ENCODE data around the gene SP1. TPM values are rescaled to one million over a fixed set of nuclear protein-coding genes. Genes with fewer than 3 reads are reported as not detected.
"Not testable (repeated sequence)": the region's sequence is repeated elsewhere in the genome, so short reads cannot be mapped to it uniquely, and the experiment has no call there.

Gene SP1
- total RNA-seq, 1 experiment from 2014 or later: 36.9 TPM

DNA sequence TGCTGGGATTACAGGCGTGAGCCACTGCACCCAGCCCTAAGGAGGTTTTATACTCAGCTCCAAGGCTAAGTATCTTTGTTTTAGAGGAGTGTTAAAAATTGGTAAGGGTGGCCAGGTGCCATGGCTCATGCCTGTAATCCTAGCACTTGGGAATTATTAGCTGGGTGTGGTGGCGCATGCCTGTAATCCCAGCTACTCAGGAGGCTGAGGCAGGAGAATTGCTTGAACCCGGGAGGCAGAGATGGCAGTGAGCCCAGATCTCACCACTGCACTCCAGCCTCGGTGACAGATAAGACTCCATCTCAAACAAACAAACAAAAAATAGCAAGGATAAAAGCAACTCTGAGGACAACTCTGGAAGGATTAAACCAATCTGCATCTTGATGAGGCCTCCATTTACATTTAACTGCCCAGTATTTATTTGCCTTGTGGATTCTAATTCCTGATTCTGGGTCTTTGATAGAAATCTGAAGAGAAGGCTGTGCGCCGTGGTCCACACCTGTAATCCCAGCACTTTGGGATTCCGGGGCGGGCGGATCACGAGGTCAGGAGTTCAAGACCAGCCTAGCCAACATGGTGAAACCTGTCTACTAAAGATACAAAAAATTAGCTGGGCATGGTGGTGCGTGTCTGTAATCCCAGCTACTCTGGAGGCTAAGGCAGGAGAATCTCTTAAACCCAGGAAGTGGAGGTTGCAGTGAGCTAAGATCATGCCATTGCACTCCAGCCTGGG is 64.8 kb downstream of the SP1 start:
- not testable (repeated sequence) for DNase-seq (ENCODE audit: low read depth)

DNA sequence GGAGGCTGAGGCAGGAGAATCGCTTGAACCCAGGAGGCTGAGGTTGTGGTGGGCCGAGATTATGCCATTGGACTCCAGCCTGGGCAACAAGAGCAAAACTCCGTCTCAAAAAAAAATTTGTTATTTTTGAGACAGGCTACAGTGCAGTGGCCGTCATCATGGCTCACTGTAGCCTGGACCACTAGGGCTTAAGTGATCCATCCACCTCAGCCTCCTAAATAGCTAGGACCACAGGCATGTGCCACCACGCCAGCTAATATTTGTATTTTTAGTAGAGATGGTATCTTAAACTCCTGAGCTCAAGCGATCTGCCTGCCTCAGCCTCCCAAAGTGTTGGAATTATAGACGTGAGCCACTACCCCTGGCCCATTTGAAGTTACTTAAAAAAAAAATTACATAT is 71.0 kb downstream of the SP1 start:
- DNase-seq (ENCODE audit: low read depth): no peak

DNA sequence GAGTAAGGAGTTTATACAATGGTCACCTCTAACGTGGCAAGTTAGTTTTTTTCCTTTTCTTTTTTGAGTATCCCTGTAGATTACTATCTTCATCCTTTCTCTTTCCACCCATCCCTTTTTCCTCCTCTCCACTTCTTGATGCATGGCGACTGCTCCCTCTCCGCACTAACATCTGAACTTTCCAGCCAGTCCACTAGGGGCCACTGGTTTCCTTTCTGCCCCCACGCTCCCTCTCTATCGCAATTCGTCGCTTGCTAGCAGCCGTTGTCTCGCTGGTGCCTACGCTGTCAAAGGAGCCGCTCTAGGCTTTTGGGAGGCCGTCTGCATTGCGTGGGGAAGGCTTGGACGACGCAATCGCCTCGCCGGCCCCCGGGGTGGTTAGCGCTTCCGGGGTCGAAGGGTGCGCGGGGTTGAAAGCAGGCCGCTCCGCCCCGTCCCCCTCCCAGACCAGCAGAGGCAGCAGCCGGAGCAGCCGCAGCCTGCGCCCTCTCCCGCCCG is 71.7 kb downstream of the SP1 start, which contains the start of gene PCBP2:
Gene PCBP2 (plus strand): TSS at position 442 of the 498 bp plus-strand sequence. CDS start 2,699 bp downstream, outside the sequence.
- peak; percentile 99 for DNase-seq (ENCODE audit: low read depth)

DNA sequence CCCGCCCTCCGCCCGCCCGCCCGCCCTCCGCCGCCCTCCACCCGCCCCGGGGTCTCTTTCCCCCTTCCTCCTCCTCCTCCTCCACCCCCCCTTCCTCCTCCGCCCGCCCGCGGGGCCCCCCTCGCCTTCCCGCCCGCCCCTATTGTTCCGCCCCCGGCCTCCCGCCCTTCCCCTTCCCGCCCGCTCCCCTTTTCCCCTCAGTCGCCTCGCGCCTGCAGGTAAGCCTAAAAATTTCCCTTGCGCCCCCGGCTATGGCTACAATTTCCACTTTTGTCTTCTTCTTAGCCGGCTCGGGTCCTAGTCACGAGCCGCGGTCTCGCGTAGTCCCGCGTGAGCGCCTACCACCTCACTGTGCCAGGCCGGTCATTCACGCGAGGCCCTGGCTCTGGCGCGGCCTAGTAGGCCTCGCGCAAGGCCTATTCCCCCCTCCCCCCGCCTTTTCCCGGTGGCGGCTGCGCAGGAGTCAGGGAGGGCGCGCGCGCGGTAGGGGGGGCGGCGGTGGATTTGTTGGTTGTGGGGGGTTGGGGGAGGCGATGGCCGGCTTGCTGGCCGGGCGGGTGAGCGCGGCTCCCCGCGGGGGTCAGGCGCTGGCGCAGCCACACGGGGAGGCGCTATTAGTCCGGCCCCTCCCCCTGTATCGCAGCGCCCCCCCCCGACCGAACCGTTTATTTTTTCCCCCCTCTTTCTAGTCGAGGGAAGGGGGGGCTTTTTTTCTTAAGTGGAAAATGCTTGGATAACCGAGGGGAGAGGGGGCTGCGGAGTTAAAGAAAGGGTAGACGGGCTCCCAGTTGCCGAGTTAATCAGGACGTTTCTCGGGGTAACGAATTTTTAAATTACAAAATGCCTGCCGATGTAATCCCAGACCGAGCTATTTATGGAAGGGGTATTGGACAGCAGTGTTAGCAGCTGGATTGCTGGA is 72.4 kb downstream of the SP1 start:
- DNase-seq (ENCODE audit: low read depth): peak; percentile 77

DNA sequence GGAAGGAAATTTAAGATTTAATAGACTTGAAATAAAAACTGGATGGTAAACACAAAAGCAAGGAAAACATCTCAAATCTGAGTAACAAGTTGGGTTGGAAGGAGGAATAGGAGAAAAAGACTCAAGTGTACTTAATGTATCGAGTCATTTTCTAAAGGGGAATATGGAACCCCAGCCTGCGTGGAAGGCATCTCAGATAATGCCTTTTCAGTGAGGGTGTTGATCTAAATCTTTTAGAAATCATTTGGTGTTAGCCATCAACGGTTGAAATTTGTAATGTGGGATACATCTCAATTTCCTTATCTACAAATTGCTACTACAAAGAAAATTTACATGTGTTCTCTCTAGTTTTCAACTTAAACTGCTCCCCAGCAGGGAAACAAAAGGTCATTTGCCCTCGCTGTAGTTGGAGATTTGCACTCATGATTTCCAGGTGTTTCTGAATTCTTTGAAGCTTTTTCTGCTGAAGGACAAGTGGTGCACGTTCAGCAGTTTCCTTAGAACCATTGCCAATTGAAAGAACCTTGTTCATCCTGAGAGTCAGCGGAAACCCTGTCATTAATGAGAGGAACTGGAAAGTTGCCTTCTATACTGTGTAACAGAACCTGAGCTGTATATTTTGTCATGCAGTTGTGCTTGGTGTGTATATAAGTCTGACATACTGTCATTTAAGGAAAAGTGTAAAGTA is 74.1 kb downstream of the SP1 start:
- no peak for DNase-seq (ENCODE audit: low read depth)

DNA sequence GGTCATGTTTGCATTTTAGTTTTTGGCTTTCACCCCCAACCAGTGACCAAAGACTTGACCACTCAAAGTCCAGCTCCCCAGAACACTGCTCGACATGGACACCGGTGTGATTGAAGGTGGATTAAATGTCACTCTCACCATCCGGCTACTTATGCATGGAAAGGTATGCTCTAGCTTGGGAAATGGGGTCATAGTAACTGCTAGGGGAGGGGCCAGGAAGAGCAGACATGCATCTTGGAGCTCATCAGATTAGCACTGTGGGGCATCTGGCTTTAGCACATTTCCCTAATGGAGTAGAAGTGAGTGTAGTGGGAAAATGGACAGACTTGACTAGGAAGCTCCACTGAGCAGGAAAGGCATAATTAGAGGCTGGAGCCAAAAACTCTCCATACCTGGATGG is 74.7 kb downstream of the SP1 start:
- no peak for DNase-seq (ENCODE audit: low read depth)

DNA sequence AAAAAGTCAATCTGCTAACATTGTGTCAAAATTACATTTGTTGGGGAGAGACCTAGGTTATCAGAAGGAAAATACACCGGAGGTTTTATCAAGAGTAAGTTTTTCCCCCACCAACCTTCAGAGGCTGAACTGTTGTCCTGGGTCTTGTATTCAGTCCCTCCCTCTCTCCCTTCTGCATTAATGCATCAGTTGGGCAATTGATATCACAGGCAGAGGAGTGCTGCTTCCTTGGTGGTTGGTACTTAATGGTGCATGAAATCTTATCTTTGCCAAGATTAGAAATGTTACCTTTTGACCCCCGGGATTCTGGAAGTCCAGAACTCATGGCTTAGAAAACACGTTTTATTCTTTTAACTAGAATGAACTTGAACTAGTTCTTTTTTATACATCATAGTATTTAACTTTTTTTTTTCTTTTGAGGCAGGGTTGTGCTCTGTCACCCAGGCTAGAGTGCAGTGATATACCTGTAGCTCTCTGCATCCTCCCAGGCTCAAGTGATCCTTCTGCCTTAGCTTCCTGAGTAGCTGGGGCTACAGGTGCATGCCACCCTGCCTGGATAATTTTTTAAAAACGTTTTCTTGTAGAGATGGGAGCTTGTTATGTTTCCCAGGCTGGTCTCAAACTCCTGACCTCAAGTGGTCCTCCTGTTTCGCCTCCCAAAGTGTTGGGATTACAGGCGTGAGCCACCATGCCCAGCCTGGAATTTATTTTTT is 76.8 kb downstream of the SP1 start:
- no peak for DNase-seq (ENCODE audit: low read depth)

DNA sequence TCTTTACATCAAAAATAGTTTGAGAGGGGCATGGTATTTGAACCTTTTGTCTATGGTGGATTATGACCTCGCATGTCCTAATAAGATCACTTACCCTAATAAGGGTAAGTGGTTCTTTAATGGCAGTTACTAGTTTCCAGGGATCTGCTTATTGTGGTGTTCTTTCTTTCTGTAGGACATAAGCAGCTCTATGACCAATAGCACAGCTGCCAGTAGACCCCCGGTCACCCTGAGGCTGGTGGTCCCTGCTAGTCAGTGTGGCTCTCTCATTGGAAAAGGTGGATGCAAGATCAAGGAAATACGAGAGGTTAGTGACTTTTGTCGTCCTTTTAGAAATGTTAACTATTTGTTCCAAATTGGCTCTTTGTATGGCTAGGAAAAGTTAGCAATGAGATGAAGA is 79.1 kb downstream of the SP1 start:
- no peak for DNase-seq (ENCODE audit: low read depth)

DNA sequence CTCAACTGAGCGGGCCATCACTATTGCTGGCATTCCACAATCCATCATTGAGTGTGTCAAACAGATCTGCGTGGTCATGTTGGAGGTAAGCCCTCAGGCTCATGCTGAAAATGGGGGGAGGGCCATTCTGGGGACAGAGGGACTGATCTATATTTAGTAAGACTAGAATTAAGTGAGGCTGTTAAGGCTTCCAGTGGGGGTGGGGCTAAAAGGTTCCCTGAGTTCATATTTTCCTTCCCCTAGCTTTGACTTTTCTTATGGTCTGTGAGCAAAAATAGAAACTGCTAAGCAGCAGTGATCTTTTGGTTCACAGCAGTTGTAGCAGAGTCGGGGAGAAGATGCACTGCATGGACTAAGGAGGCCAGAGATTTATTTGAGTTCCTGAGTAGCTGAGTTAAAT is 81.1 kb downstream of the SP1 start:
- DNase-seq (ENCODE audit: low read depth): no peak

DNA sequence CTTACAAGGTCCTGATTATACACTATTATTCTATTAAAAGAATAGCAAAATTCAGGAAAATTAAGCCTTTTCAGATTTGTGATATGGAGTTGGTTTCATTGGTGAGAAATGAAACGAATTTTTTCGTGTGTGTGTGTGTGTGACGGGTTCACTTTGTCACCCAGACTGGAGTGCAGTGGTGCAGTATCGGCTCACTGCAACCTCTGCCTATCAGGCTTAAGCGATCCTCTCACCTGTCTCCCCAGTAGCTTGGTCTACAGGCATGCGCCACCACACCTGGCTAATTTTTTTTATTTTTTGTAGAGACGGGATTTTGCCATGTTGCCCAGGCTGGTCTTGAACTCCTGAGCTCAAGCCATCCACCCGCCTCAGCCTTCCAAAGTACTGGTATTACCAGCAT is 81.6 kb downstream of the SP1 start:
- no peak for DNase-seq (ENCODE audit: low read depth)

DNA sequence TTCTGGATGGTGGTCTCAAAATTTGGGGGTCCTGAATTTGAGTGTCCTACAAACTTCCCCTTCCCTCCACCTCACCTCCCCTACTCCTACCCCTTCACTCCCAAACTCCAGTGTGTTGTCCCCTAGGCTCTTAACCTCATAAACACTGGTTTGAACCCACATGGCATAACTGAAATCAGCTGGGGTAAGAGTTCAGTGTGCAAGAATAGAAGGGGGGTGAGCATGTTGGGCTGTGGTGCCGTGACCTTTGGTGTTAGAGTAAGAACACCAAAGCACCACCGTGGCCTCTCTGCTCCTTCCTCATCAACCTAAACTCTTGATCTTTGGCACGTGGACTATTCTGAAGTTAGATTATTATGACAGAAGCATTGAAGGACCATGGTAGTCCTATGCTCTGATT is 83.0 kb downstream of the SP1 start:
- no peak for DNase-seq (ENCODE audit: low read depth)

DNA sequence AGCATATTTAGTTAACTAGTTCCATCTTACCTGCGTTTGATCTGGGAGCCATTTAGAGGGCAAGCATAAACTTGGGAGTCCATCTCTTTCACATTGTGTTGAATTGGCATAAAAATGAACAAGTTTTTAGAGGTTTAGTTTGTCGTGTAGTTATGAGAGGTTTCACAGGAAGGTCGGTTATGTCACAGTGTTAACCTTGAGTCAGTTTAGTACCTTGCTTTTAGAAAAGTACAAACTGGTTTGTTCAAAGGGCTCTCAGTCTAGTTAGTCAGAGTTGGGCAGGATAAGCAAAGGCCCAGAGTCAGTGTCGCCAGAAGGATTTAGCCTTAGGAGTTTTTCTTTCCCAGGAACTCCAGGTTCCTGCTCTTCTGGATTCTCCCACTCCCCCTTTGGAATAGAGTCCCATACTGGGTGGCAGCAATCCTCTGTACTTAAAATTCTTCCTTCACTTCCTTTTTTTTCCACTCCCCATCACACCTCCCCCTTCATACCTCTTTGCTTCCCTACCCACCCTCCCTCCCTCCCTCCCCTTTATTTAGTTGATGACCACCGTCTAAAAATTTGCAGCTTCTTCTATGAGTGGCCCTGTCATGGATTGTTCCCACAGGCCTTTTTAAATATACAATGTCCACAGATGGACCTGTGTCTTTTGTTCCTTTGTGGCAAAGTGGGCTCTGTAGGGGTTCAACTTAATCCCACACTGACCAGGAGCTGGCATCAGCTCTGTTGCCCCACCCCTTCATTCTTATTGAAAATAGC is 84.0 kb downstream of the SP1 start:
- no peak for DNase-seq (ENCODE audit: low read depth)

DNA sequence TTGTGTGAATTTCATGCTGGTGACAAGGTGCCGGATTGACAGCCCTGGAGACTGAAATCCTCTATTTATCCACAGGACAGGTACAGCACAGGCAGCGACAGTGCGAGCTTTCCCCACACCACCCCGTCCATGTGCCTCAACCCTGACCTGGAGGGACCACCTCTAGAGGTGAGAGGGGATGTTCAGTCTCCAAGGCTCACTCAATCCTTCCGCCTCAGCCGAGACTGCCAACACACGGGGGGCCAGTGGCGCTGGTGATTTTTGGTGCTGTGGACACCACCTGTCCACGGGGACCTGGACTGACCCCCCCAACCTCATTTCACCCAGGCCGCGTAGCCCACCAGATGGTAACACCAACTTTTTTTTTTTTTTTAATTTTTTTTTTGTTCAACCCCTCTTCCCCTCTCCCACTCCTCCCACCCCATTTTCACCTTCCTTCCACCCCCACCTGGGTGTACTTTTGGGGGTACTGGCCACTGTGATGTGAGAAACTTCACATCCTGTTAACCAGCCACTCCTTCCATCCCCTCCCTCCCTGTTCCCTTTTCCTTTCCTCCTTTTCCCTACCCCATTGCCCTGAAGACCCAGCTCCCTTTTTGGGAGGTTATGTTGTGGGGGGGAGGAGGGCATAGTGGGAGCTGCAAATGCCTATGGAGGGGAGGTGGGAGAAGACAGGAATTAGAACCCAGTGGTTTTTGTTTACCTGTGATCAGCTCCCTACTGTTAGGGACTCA is 84.9 kb downstream of the SP1 start:
- DNase-seq (ENCODE audit: low read depth): no peak

DNA sequence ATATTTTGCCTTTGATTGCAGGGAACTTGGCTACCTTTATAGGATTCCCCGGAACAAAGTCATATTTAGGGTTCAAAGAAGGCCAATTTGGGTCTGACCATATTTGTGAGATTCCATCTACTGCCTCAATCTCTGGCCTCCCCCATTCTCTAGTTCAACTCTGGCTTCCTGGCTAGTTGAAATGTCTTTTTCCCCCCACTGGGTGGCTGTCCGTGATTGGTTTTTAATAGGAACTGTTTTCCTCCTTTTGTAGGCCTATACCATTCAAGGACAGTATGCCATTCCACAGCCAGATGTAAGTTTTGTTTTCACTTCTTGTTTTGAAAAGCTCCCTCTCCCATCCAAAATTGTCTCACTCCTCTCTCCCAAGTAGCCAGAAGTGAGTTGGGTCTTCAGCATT is 85.7 kb downstream of the SP1 start:
- DNase-seq (ENCODE audit: low read depth): no peak

Other genes starting within 250 kb of the SP1 start
- 15.9 and 19.0 TPM in 2 replicates for gene ZNF740, start 199.5 kb upstream of the SP1 start, total RNA-seq (2014; rRNA removed; shearing (Covaris generic))
- 3.1 and 3.7 TPM in 2 replicates for gene CSAD, start 199.3 kb upstream of the SP1 start, total RNA-seq (2014; rRNA removed; shearing (Covaris generic))
- gene ITGB7, start 172.9 kb upstream of the SP1 start, total RNA-seq (2014; rRNA removed; shearing (Covaris generic)): not detected in 2 replicates
- 10.8 and 17.4 TPM in 2 replicates for gene RARG, start 148.0 kb upstream of the SP1 start, total RNA-seq (2014; rRNA removed; shearing (Covaris generic))
- gene ESPL1, start 111.9 kb upstream of the SP1 start, total RNA-seq (2014; rRNA removed; shearing (Covaris generic)): 16.8 and 20.0 TPM in 2 replicates
- 309 and 490 TPM in 2 replicates for gene PFDN5, start 84.6 kb upstream of the SP1 start, total RNA-seq (2014; rRNA removed; shearing (Covaris generic))
- 108 and 119 TPM in 2 replicates for gene MYG1, start 80.5 kb upstream of the SP1 start, total RNA-seq (2014; rRNA removed; shearing (Covaris generic))
- gene AAAS, start 58.6 kb upstream of the SP1 start, total RNA-seq (2014; rRNA removed; shearing (Covaris generic)): 117 and 134 TPM in 2 replicates
- 0.10 TPM in 1 of 2 replicates, not detected in the other for gene SP7, start 43.8 kb upstream of the SP1 start, total RNA-seq (2014; rRNA removed; shearing (Covaris generic))
- 0.27 TPM in 1 of 2 replicates, not detected in the other for gene AMHR2, start 43.7 kb downstream of the SP1 start, total RNA-seq (2014; rRNA removed; shearing (Covaris generic))
- gene PRR13, start 61.6 kb downstream of the SP1 start, total RNA-seq (2014; rRNA removed; shearing (Covaris generic)): 70.7 and 100 TPM in 2 replicates
- 166 and 243 TPM in 2 replicates for gene PCBP2, start 71.9 kb downstream of the SP1 start, total RNA-seq (2014; rRNA removed; shearing (Covaris generic))
- 12.3 and 18.9 TPM in 2 replicates for gene MAP3K12, start 119.3 kb downstream of the SP1 start, total RNA-seq (2014; rRNA removed; shearing (Covaris generic))
- 88.1 and 98.4 TPM in 2 replicates for gene TARBP2, start 121.1 kb downstream of the SP1 start, total RNA-seq (2014; rRNA removed; shearing (Covaris generic))
- gene NPFF, start 127.3 kb downstream of the SP1 start, total RNA-seq (2014; rRNA removed; shearing (Covaris generic)): not detected in 2 replicates
- gene ATF7, start 246.2 kb downstream of the SP1 start, total RNA-seq (2014; rRNA removed; shearing (Covaris generic)): 3.7 and 8.5 TPM in 2 replicates